22Rv1 (cell line): ENCODE measurements around the gene MT1M.

ENCODE experiments used
- ZFX ChIP-seq: fragments of 450-650 bp; IDR thresholded peaks from 2 replicates; pipeline ENCODE4 v1.6.1; 2017; ENCODE audit warnings: antibody characterized with exemption, borderline replicate concordance
- TF ChIP-seq, protein P1 (sequence below): fragments of 450-650 bp; IDR thresholded peaks from 2 replicates; pipeline ENCODE4 v1.5.1; 2017; ENCODE audit warnings: mild to moderate bottlenecking

DNA sequence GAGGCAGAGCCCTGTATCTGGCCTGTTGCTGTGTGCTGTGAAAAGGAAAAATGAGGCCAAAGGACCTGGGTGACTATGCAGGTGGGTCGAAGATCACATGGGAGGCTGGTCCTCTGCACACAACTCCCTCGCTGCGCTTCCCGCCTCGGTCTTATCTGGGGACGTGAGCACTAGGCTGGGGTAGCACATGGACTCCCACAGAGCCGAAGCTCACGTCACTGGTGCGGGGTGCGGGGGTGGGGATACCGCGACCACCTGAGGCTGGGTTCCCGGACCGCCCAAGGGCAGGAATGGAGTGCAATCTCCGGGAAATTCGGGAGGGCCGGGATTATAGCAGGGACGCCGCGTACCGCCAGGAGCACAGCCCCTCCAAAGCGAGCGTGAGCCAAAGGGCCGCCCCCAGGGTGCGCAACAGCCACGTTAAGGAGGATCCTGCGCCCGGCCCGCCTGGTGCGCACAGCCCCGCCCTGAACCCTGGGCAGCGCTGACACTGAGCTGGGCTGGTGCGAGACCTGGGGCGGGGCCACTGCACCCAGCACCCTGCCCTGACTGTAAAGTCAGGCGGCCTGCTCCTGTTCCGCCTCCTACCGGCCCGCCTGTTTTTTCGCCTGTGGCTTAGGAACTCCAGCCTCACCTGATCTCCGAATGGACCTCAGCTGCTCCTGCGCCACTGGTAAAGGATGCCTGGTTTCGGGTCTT lies 10.8 kb downstream of the MT1M start:
- TF ChIP-seq, protein P1, sequence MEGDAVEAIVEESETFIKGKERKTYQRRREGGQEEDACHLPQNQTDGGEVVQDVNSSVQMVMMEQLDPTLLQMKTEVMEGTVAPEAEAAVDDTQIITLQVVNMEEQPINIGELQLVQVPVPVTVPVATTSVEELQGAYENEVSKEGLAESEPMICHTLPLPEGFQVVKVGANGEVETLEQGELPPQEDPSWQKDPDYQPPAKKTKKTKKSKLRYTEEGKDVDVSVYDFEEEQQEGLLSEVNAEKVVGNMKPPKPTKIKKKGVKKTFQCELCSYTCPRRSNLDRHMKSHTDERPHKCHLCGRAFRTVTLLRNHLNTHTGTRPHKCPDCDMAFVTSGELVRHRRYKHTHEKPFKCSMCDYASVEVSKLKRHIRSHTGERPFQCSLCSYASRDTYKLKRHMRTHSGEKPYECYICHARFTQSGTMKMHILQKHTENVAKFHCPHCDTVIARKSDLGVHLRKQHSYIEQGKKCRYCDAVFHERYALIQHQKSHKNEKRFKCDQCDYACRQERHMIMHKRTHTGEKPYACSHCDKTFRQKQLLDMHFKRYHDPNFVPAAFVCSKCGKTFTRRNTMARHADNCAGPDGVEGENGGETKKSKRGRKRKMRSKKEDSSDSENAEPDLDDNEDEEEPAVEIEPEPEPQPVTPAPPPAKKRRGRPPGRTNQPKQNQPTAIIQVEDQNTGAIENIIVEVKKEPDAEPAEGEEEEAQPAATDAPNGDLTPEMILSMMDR: peak; percentile 80
- no peak for TF ChIP-seq ZFX
